GM19463 (cell line): ENCODE measurements around the gene ZNF536.

ENCODE experiments used
- ATAC-seq: cut with Tn5 transposase; IDR thresholded peaks from one replicate; pipeline ENCODE4 v1.9.1; 2021; ENCODE audit warnings: mild to moderate bottlenecking, moderate library complexity; ENCODE audit not compliant: unreplicated experiment

Gene ZNF536

GRCh38 chr19:30552593-30552992, 180.4 kb downstream of the ZNF536 start:
- no peak for ATAC-seq

DNA sequence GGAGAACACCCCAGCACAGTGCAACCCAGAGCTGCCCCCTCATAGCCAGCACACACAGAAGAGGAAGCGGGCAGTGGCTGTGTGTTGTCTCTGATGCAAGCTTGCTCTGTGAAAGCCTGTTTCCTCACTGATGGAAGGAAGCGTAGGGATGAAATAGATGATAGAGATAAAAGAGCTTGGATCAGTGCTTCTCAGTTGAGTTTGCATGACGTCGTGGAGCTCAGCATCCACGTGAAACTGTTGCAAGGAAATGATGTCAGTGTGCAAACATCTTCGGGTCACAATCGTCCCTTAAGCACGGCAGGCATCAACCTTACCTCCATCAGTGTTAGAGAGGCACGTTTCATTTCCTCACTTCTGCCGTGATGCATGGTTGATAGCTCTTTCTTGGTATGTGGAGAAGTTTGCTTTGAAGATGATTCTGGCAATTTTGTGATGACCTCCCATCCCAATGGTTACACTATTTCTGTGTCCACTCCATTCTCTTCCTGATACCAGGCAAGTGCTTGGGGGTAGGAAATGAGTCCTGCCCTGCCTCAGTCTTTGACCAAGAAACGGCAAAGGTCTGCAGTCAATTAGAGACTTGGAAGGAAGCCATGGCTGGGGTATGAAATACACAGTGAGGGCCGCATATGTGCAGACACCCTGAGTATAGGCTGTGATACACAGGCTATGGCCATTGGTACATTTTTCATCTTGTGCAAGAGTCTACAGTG, 183.0 kb downstream of the ZNF536 start:
- no peak for ATAC-seq

DNA sequence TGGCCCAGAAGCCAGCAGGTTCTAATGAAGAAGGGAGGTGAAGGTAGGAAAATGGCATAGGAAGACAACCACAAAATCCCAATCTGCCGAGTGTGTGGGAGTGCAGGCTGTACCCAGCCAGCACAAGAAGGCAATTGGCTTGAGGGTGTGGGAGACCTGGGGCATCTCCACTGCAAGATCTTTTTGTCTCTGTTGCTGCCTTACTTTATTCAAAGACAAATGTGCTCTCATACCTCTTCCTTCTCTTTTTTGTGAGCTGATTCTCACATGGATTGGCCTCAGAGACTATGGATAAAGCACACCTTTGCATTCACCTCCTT, 183.6 kb downstream of the ZNF536 start:
- ATAC-seq: no peak

DNA sequence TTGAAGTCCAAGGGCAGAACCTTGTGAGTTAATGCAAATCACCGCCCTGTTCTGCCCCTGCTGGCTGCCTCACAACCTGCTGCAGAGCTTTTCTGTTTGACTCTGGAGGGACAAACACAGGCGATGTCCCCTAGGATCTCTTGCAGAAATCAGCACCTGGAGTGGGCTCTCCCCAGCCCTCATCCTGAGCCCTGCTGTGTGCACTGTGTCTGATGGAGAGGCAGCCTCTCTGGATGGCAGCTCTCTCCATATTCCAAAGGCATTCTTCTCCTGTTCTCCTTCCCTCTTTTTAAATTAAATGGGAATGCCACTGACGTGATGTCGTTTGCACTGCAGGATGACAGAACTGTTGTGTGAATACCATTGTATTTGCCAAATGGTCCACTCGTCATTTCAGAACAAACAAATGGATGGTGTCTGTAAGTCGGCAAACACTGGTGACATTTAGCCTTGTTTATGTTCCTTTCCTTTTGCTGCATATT, 184.1 kb downstream of the ZNF536 start:
- no peak for ATAC-seq

DNA sequence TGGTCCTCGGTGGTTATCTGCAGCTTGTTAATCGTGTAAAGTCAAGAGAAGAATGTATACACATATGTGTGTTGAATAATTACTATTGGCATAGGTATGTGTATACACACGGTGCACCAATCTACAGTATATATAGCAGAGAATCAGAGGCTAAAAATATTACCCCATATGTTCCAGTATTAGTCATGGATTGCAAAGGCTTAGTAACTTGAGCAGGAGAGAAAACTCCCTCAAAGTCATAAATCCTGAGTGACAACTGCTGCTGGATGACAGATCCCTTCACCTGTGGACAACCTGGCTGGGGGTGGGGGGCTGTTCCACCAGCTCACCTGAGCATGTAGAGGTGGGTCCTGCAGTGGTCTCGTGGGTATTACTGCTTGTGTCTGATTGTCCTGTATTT, 185.0 kb downstream of the ZNF536 start:
- no peak for ATAC-seq

GRCh38 chr19:30557927-30558557, 185.9 kb downstream of the ZNF536 start:
- no peak for ATAC-seq

GRCh38 chr19:30558793-30559192, 186.6 kb downstream of the ZNF536 start:
- no peak for ATAC-seq

GRCh38 chr19:30559446-30559845, 187.3 kb downstream of the ZNF536 start:
- no peak for ATAC-seq

DNA sequence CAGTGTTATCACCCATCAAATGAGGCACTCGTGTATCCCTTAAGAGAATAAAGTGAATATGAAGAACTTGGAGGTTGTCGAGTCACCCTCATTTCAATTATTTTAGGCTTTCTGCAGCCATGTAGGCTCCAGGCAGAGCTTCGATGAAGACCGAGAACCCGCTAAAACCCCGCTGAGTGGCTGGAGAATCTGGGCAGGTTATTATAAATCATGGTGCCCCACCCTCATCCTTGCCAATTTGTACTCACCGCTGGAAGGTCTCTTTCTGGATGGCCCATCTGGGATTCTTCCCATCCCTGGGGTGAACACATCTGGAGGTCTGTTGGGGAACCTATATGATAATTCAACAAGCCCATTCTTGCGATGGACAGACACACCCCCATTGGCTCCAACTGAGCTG, 190.8 kb downstream of the ZNF536 start:
- ATAC-seq: no peak

DNA sequence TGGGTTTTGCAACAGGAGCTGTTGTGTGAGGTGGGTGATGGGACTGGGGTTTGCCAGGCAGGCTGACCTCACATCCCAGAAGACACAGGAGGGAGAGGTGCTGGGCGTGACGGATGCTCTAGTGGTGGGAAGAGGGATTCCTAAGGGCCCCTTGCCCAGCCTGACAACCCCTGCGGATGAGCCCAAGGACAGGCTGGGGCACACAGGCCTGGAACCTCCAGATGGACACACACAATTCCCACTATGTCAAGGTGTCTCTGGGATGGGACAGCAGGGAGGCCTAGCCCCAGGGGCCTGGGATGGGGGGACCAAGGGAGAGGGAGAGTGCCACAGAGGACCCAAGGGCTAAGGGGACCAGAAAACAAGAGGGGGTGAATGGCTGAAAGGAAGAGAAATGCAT, 191.5 kb downstream of the ZNF536 start:
- ATAC-seq: no peak

DNA sequence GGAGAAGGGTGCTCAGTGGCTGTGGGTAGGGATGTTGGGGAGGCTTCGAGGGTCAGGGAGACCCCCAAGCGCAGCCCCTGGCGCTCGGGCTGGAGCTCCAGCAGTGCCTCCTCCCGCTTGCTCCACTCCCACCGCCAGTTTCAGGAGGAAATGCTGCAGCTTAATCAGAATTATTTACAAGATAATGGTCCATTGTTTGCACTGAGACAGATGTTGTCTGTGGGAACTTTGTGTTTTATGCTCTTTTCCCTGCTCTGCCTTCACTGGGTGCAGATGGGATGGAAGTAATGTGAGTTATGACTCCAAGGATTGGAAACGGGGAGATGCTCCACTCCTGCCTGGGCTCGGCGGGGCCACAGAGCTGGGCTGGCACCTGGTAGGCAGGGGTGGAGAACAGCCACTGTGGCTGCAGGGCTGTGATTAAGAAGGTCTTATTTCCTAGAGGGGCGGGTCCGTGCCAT, 192.4 kb downstream of the ZNF536 start:
- no peak for ATAC-seq

- no peak for ATAC-seq
Observed at GRCh38 chr19:30565636-30566035, 193.5 kb downstream of the ZNF536 start.

DNA sequence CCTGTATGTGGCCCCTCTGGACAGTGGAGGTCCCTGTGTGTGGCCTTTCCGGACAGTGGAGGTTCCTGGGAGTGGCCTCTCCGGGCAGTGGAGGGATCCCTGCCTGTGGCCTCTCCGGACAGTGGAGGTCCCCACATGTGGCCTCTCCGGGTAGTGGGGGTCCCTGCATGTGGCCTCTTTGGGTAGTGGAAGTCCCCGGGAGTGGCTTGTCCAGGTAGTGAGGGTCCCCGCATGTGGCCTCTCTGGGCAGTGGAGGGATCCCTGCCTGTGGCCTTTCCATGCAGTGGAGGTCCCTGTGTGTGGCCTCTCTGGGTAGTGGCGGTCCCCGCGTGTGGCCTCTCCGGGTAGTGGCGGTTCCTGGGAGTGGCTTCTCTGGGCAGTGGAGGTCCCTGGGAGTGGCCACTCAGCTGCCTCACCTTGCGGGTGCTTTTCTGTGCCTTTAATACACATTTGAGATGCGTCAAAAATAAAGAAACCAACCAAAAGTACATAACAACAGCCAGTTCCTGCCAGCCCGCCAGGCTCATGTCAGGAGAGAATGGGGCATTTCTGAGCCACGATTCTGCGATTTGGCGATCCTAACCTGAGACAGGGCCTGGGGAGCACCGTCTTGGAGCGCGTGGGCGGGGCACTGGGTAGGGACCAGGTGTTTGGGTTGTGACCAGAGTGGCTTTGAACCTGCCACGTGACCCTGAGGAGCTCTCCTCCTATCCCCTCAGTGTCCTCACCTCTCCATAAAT, 194.7 kb downstream of the ZNF536 start:
- ATAC-seq: no peak

DNA sequence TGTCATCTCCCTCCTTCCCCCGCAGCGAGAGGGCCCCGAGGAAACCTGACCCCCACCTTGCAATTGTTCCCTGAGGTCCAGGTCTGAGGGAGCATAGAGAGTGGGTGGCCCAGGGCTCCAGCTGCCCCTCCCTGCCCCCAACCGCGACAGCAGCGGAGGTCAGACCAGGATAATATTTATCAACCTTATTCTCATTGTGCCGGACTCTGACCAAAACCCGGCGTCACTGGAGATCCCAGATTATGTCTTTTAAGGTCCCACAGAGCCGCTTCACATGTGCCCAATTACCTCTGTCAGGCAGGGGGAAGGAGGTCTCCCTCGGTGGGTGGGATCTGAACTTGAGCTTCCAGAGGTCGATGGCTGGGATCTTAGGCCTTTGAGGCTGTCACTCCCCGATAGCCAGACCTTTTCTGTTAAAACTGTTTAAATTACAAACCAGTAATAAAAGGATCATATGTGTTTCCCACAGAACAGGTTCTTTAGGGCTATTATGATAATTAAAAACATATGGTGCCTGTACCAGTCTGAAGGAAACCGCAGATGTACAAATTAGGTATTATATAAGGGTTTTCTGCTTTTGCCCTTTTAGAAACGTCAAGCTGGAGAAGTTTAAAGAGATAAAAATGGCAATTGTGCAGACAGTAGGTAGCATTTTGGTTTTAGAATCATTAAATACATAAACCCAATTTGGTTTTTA, 195.5 kb downstream of the ZNF536 start:
- ATAC-seq: no peak

GRCh38 chr19:30570194-30570593, 198.0 kb downstream of the ZNF536 start:
- no peak for ATAC-seq

DNA sequence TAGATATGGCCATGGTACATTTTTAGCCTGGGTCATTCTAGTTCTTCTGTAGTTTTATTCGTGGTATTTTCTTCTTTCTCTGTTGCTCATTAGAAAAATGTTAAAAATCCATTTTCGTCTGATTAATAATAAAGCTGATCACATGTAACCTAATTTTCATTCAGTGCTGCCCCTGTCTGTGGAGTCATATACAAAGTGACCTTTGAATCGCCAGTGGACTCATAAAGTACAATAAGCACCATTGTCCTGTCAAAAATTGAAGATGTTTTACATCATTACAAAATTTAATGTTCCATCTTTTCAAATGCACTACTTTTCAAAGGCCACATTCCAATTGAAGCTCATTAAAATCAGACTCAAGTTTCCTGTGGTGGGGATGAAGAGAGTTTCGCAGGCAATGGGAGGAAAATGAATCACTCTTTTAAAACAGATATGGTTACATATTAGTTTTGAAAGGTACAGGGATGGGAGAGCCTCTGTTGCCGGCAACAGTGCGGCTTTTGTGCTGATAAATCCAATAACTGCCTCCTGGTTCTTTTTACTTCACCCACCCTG, 205.4 kb downstream of the ZNF536 start:
- no peak for ATAC-seq

GRCh38 chr19:30579419-30579818, 207.2 kb downstream of the ZNF536 start:
- no peak for ATAC-seq

- ATAC-seq: no peak
Observed at GRCh38 chr19:30580673-30581072, 208.5 kb downstream of the ZNF536 start.

DNA sequence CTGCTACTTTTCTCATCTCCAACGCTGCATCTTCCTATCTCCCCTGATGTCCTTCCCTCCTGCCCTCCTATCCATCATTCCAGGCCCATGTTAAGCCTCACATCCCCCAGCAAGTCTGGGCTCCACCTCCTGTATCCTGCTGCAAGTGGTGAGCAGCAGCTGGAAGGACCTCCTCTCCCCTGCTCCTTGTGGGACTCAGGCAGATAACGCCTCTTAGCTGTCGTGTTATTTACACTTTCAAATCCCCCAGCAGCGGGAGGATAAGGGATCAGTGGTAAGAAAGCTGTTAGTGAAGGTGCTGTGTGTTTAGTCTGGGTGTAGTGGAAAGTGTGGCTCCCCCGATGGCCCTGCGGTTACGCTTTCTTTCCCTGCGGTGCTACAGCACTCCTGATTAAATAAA, 211.9 kb downstream of the ZNF536 start:
- ATAC-seq: no peak

DNA sequence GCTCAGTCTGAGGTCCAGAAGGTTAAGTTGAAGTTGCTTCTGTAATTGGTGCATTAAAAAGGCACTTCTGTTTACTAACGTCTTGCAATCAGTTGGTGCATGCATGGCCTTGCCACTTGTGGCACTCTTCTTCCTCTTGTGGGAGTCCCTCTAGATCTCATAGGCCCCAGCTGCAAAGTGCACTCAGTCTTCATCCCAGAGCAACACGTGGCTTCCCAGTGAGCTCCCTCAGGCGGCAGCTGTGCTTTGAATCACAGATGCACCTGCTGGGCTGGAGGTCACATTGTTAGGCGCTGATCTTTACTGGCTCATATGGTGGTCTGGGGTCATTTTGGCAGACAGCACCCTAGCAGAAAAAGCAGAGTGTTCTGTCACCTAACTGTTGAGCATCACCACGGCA, 215.7 kb downstream of the ZNF536 start:
- ATAC-seq: no peak

DNA sequence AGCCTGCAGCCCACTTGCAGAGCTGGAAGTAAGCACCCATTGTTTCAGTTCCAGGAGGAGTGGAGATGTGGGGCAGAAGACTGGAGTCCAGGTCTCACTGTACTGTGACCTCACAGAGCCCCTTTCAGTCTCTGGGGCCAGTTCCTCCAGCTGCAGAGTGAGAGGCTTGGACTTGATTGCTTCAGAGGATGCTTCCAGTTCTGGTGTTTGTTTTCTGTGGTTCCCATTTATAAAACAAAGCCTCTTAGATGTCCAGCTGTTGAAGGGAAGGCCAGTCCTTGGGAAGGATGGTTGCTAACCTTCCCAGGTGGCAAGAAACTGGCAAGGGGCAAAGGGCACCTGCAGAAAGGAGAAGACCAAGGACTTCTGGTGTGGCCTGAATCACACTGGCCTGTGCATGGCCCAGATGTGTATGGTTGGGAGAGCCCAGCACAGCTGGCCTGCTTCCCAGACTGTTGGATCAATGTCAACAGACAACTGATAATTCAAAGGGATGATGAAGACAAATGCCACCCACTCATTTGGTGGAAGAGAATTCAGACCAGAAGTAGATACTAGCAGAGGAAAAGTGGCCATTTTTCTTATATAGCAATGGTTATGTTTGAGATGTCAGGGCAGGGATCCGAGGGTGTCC, 218.5 kb downstream of the ZNF536 start:
- ATAC-seq: no peak
